Endothelial cell of umbilical vein (primary cell): ENCODE data around the gene GDF2. TPM values are rescaled to one million over a fixed set of nuclear protein-coding genes. Genes with fewer than 3 reads are reported as not detected.

ENCODE experiments used
- BruUV-seq: library from RNA; stranded (reverse); fragments of 400-500 nt; replicated peaks from 2 replicates; lab custom pipeline; 2021; lab: Mats Ljungman, UMichigan
- CTCF ChIA-PET: fragments of 300-600, 350-600 bp; sonication (Branson Sonifier 250); formaldehyde crosslinking; loops from one replicate; lab custom pipeline; 2021; ENCODE audit warnings: antibody characterized with exemption, inconsistent platforms; lab: Charles Lee
- POLR2A ChIA-PET: fragments of 300-600, 350-600 bp; sonication (Branson Sonifier 250); formaldehyde crosslinking; loops from one replicate; lab custom pipeline; 2021; ENCODE audit warnings: antibody characterized with exemption, inconsistent platforms; lab: Charles Lee
- DNase-seq: peaks from one replicate; pipeline ENCODE4 v3.0.0-alpha.2; 2011; ENCODE audit warnings: low read depth, low spot score
- FAIRE-seq: peaks from 2 replicates; lab custom pipeline; 2011; peaks lifted over from hg19 to GRCh38; lab: Jason Lieb, UNC
- H2AFZ ChIP-seq: 2 replicates; pipeline ENCODE4 v1.6.0; 2012; ENCODE audit warnings: low read depth, low read length, control low read depth, inconsistent platforms
- H3K27ac ChIP-seq: 2 replicates; pipeline ENCODE4 v1.5.1; 2011; ENCODE audit warnings: low read depth, mild to moderate bottlenecking, control low read depth, low read length, moderate library complexity; ENCODE audit not compliant: insufficient read depth
- H3K27me3 ChIP-seq, 2 experiments: 2 replicates each; pipeline versions ENCODE4 v1.6.0 to v1.6.1; 2011; ENCODE audit warnings: low read length in 2 of 2, mixed read lengths in 1 of 2; ENCODE audit not compliant: control insufficient read depth in 2 of 2, insufficient read depth in 2 of 2
- H3K36me3 ChIP-seq, 2 experiments: 2 replicates in 1 of 2; 3 replicates in 1 of 2; pipeline ENCODE4 v1.5.1; 2011; ENCODE audit warnings: low read length in 2 of 2, mild to moderate bottlenecking in 1 of 2, moderate library complexity in 1 of 2; ENCODE audit not compliant: control insufficient read depth in 2 of 2, insufficient read depth in 2 of 2; ENCODE audit errors: extremely low read depth in 1 of 2
- H3K4me1 ChIP-seq: 3 replicates; pipeline ENCODE4 v1.5.1; 2011; ENCODE audit warnings: mild to moderate bottlenecking, low read length; ENCODE audit not compliant: control insufficient read depth, insufficient read depth; ENCODE audit errors: extremely low read depth
- H3K4me2 ChIP-seq: 2 replicates; pipeline ENCODE4 v1.6.1; 2011; ENCODE audit warnings: low read length, control low read depth, mixed read lengths; ENCODE audit not compliant: insufficient read depth
- H3K4me3 ChIP-seq, 3 experiments: fragments of 200-600 bp in 1 of 3; sonication (generic), shearing (Covaris generic) in 1 of 3; replicated peaks in 1 of 3; 2 replicates each; pipeline ENCODE4 v1.5.1; 2011 to 2016; ENCODE audit warnings: control low read depth in 3 of 3, low read length in 3 of 3, mild to moderate bottlenecking in 2 of 3, inconsistent platforms in 1 of 3, low read depth in 1 of 3, moderate library complexity in 1 of 3; ENCODE audit not compliant: insufficient read depth in 1 of 3
- H3K79me2 ChIP-seq: 2 replicates; pipeline ENCODE4 v1.6.0; 2012; ENCODE audit warnings: low read length, inconsistent platforms; ENCODE audit not compliant: control insufficient read depth, insufficient read depth
- H3K9ac ChIP-seq: replicated peaks from 2 replicates; pipeline ENCODE3; 2011; ENCODE audit warnings: low read length, control low read depth; ENCODE audit not compliant: insufficient read depth; ENCODE audit errors: extremely low read depth
- H3K9me1 ChIP-seq: replicated peaks from 3 replicates; pipeline ENCODE4 v1.6.0; 2011; ENCODE audit warnings: mild to moderate bottlenecking, low read length; ENCODE audit not compliant: control insufficient read depth, insufficient read depth; ENCODE audit errors: extremely low read depth
- H3K9me3 ChIP-seq: replicated peaks from 2 replicates; pipeline ENCODE4 v1.5.1; 2012; ENCODE audit warnings: low read length, inconsistent platforms; ENCODE audit not compliant: control insufficient read depth, insufficient read depth
- H4K20me1 ChIP-seq: replicated peaks from 2 replicates; pipeline ENCODE3; 2011; ENCODE audit warnings: mild to moderate bottlenecking, low read length; ENCODE audit not compliant: control insufficient read depth, insufficient read depth; ENCODE audit errors: extremely low read depth
- FOS ChIP-seq: IDR thresholded peaks from 2 replicates; pipeline ENCODE4 v1.6.1; 2011; ENCODE audit warnings: mild to moderate bottlenecking, low read length, moderate library complexity, borderline replicate concordance; ENCODE audit not compliant: insufficient read depth
- MYC ChIP-seq: IDR thresholded peaks from one replicate; pipeline ENCODE4 v1.6.1; 2011; ENCODE audit warnings: mild to moderate bottlenecking, low read depth, low read length
- POLR2A ChIP-seq: IDR thresholded peaks from 2 replicates; pipeline ENCODE4 v1.6.1; 2012; ENCODE audit warnings: low read depth, mild to moderate bottlenecking, control low read depth, low read length
- POLR2AphosphoS5 ChIP-seq: IDR thresholded peaks from 2 replicates; pipeline ENCODE4 v1.6.1; 2012; ENCODE audit warnings: low read depth, mild to moderate bottlenecking, control low read depth, low read length, moderate library complexity; ENCODE audit not compliant: insufficient read depth
- dilution Hi-C: fragments of 300-500 bp; cut with MboI; formaldehyde crosslinking; loops from one replicate; pipeline ENCODE4 v1.15.0; 2019; ENCODE audit warnings: low sequenced_read_pairs; ENCODE audit not compliant: extremely low pct_ligation_motif_present
- intact Hi-C: fragments of 100-400 bp; cut with micrococcal nuclease; formaldehyde crosslinking; loops from one replicate; pipeline ENCODE4 v1.10.0; 2022
- polyA plus RNA-seq, 4 experiments: library from polyadenylated mRNA; depleted of rRNA in 3 of 4; stranded (reverse) in 3 of 4; unstranded in 1 of 4; fragments of >200 nt; gene quantifications; 2 replicates each; pipeline versions ENCODE4 v1.2.1 to v1.2.3, GENCODE V29; 2011 to 2012; ENCODE audit warnings: missing spikeins in 1 of 4
- total RNA-seq: library from RNA; stranded (reverse); gene quantifications from 2 replicates; pipeline ENCODE4 v1.2.3, GENCODE V29; 2021
- TF ChIP-seq, protein P1 (sequence below), 2 donors: IDR thresholded peaks; 1 replicate in 1 of 2; 2 replicates in 1 of 2; pipeline ENCODE4 v1.5.1; 2011; ENCODE audit warnings: low read length in 2 of 2, mild to moderate bottlenecking in 2 of 2, moderate library complexity in 2 of 2, control low read depth in 1 of 2, inconsistent platforms in 1 of 2, low read depth in 1 of 2; ENCODE audit not compliant: insufficient read depth in 1 of 2; ENCODE audit errors: extremely low read depth in 1 of 2
- TF ChIP-seq, protein P2 (sequence below): IDR thresholded peaks from 2 replicates; pipeline ENCODE4 v1.6.1; 2011; ENCODE audit not compliant: insufficient read depth, insufficient read length

Gene GDF2
- total and polyA plus RNA-seq, 2 donors (not counting 3 experiments of a cell fraction or from before 2014, with no cell fraction given): not detected

DNA sequence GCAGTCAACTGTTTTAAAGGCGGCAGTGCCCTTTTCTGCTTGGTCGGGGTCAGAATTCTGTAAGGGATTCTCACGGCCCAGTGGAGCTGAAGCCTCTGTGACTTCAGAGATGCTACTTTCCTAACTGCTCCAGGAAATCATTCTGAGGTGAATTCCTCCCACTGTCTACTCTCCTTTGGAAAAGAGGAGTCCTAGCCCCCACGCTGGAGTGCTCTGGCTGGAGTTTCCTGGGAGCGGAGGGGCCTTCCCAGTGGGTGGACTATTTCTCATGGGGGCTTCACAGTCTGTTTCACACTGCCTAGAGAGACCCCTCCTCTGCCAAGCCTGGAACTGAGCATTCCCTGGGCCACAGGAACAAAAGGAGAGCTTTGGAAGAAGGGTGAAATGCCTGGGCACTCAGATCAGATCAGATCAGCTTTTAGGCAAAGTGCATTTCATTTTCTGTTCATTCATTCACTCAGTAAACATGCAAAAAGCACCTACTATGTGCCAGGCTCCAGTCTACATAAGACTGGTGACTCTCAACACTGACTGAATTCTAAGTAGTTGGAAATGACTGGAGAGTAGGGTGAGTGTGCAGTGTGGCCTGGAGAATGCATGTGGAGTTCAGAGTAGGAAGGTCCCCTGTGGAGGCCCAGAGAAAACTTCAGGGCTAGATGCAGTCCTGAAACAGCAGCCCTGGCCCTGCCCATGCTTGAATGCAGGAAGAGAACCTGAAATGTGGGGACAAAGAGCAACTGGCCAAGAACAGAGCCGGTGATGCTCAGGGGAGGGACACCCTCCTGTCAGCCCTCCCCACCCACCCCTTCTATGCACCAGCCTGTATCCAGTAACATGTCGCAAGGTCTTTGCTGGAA lies 49.6 kb downstream of the GDF2 start:
- H3K27ac ChIP-seq: no peak overlapping the region
- intact Hi-C loops (no loop called here), dilution Hi-C loops (no loop called here)
- no peak for FAIRE-seq
- no peak overlapping the region for H2AFZ ChIP-seq
- no peak overlapping the region for H3K4me3 ChIP-seq
- H4K20me1 ChIP-seq: no peaks in the 10 kb centered on the region
- TF ChIP-seq POLR2A (no peak), POLR2AphosphoS5 (no peak), MYC (no peak), FOS (no peak)
- TF ChIP-seq, protein P1, sequence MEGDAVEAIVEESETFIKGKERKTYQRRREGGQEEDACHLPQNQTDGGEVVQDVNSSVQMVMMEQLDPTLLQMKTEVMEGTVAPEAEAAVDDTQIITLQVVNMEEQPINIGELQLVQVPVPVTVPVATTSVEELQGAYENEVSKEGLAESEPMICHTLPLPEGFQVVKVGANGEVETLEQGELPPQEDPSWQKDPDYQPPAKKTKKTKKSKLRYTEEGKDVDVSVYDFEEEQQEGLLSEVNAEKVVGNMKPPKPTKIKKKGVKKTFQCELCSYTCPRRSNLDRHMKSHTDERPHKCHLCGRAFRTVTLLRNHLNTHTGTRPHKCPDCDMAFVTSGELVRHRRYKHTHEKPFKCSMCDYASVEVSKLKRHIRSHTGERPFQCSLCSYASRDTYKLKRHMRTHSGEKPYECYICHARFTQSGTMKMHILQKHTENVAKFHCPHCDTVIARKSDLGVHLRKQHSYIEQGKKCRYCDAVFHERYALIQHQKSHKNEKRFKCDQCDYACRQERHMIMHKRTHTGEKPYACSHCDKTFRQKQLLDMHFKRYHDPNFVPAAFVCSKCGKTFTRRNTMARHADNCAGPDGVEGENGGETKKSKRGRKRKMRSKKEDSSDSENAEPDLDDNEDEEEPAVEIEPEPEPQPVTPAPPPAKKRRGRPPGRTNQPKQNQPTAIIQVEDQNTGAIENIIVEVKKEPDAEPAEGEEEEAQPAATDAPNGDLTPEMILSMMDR (IDR thresholded peaks at IDR 0.05; ENCODE audit: extremely low read depth in 1 of 2, insufficient read depth in 1 of 2, low read depth in 1 of 2, low read length in 2 of 2): no peak
- TF ChIP-seq, protein P2, sequence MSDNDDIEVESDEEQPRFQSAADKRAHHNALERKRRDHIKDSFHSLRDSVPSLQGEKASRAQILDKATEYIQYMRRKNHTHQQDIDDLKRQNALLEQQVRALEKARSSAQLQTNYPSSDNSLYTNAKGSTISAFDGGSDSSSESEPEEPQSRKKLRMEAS: no peak
- no TSS peak for BruUV-seq
- CTCF ChIA-PET: interaction anchor here (1.6 to 1.9 kb wide), 2 partner anchors 9 to 10 kb away, joined by 4 to 9 read pairs; no protein-coding TSS in a partner anchor
- H3K9me3 ChIP-seq: no peaks in the 10 kb centered on the region
- DNase-seq: no peak
- H3K4me2 ChIP-seq: no peak overlapping the region
- H3K36me3 ChIP-seq: no peaks in the 10 kb centered on the region
- H3K9me1 ChIP-seq: no peaks in the 10 kb centered on the region
- H3K79me2 ChIP-seq: no peaks in the 10 kb centered on the region
- no peak overlapping the region for H3K9ac ChIP-seq
- peaks cover 4 to 7% of the 10 kb centered on the region in 2 experiments for H3K27me3 ChIP-seq
- H3K4me1 ChIP-seq: no peaks in the 10 kb centered on the region
- POLR2A ChIA-PET: no interaction called here
